GM23338 (cell line): ENCODE data around the gene ANXA2R. TPM values are rescaled to one million over a fixed set of nuclear protein-coding genes. Genes with fewer than 3 reads are reported as not detected.

Experiments
- ATAC-seq: fragments of 200-7000 bp; cut with Tn5 transposase; 3 replicates; pipeline ENCODE4 v1.9.1; 2020
- DNase-seq: peaks from one replicate; pipeline ENCODE4 v3.0.0-alpha.2; 2015; ENCODE audit warnings: low spot score
- H2AFZ ChIP-seq: fragments of 200-600 bp; sonication (generic); 2 replicates; pipeline ENCODE4 v1.8.0; 2016; ENCODE audit warnings: antibody characterized with exemption, mild to moderate bottlenecking, moderate library complexity
- H3F3A ChIP-seq: fragments of 200-600 bp; sonication (generic); replicated peaks from 2 replicates; pipeline ENCODE4 v1.8.0; 2017; ENCODE audit warnings: antibody characterized with exemption, mixed run types, low read depth
- H3K27ac ChIP-seq: fragments of 200-600 bp; sonication (generic); 2 replicates; pipeline ENCODE4 v1.6.1; 2016; ENCODE audit warnings: low read depth
- H3K27me3 ChIP-seq: fragments of 200-600 bp; sonication (generic); 2 replicates; pipeline ENCODE4 v1.8.0; 2016; ENCODE audit warnings: mild to moderate bottlenecking, mixed run types, moderate library complexity; ENCODE audit not compliant: insufficient read depth
- H3K36me3 ChIP-seq: fragments of 200-600 bp; sonication (generic); 2 replicates; pipeline ENCODE4 v1.8.0; 2016; ENCODE audit warnings: mild to moderate bottlenecking; ENCODE audit not compliant: insufficient read depth
- H3K4me1 ChIP-seq: fragments of 200-600 bp; sonication (generic); 2 replicates; pipeline ENCODE4 v1.8.0; 2016; ENCODE audit warnings: mild to moderate bottlenecking, moderate library complexity; ENCODE audit not compliant: insufficient read depth
- H3K4me2 ChIP-seq: fragments of 200-600 bp; sonication (generic); 2 replicates; pipeline ENCODE4 v1.7.1; 2017; ENCODE audit warnings: mixed run types
- H3K4me3 ChIP-seq: fragments of 200-600 bp; sonication (generic); 2 replicates; pipeline ENCODE4 v1.6.1; 2016; ENCODE audit warnings: mixed run types
- H3K79me2 ChIP-seq: fragments of 200-600 bp; sonication (generic); replicated peaks from 2 replicates; pipeline ENCODE4 v1.8.0; 2017; ENCODE audit warnings: mild to moderate bottlenecking; ENCODE audit not compliant: insufficient read depth
- H3K9me2 ChIP-seq: fragments of 200-600 bp; sonication (generic); 2 replicates; pipeline ENCODE4 v1.8.0; 2017; ENCODE audit not compliant: insufficient read depth
- H4K20me1 ChIP-seq: fragments of 200-600 bp; sonication (generic); replicated peaks from 2 replicates; pipeline ENCODE4 v1.8.0; 2017; ENCODE audit warnings: mild to moderate bottlenecking; ENCODE audit not compliant: insufficient read depth
- H3K27ac Mint-ChIP-seq: 2 replicates; pipeline ENCODE4 v1.8.0; 2020; ENCODE audit warnings: inconsistent platforms, mild to moderate bottlenecking, moderate library complexity, mixed read lengths
- H3K27me3 Mint-ChIP-seq: 3 replicates; pipeline ENCODE4 v1.8.0; 2022; ENCODE audit warnings: low read depth, mild to moderate bottlenecking, moderate library complexity, mixed read lengths, inconsistent platforms; ENCODE audit not compliant: insufficient read depth, poor library complexity
- H3K36me3 Mint-ChIP-seq: 3 replicates; pipeline ENCODE4 v1.8.0; 2021; ENCODE audit warnings: low read depth, mild to moderate bottlenecking, inconsistent platforms, moderate library complexity, mixed read lengths
- H3K4me1 Mint-ChIP-seq: 3 replicates; pipeline ENCODE4 v1.8.0; 2020; ENCODE audit warnings: mild to moderate bottlenecking, inconsistent platforms, mixed read lengths
- H3K4me3 Mint-ChIP-seq: 3 replicates; pipeline ENCODE4 v1.8.0; 2021; ENCODE audit warnings: moderate library complexity, mild to moderate bottlenecking, inconsistent platforms, mixed read lengths
- H3K9me3 Mint-ChIP-seq: 3 replicates; pipeline ENCODE4 v1.8.0; 2020; ENCODE audit warnings: moderate library complexity, mild to moderate bottlenecking, inconsistent platforms, mixed read lengths
- EZH2 ChIP-seq: fragments of 200-600 bp; sonication (generic); IDR thresholded peaks from one replicate; pipeline ENCODE4 v1.8.0; 2017; ENCODE audit warnings: antibody characterized with exemption, mild to moderate bottlenecking, low read depth; ENCODE audit not compliant: unreplicated experiment
- EZH2phosphoT487 ChIP-seq: fragments of 200-600 bp; sonication (generic); IDR thresholded peaks from one replicate; pipeline ENCODE4 v1.8.1; 2018; ENCODE audit warnings: antibody characterized with exemption; ENCODE audit not compliant: unreplicated experiment
- POLR2AphosphoS5 ChIP-seq: IDR thresholded peaks from 2 replicates; pipeline ENCODE4 v1.6.1; 2016; ENCODE audit warnings: antibody characterized with exemption, low read depth
- polyA plus RNA-seq: library from polyadenylated mRNA; unstranded; fragments of >200 nt; fragmentation: Nextera tagmentation; extraction: Ambion mirVana; gene quantifications from 2 replicates; pipeline ENCODE4 v1.2.1, GENCODE V29; 2016
- total RNA-seq: library from RNA; depleted of rRNA; stranded (reverse); fragments of >200 nt; shearing (Covaris generic); gene quantifications from 2 replicates; pipeline ENCODE4 v1.2.3, GENCODE V29; 2014
- TF ChIP-seq, protein P1 (sequence below): IDR thresholded peaks from one replicate; pipeline ENCODE4 v1.6.1; 2018; ENCODE audit warnings: antibody characterized with exemption; ENCODE audit not compliant: unreplicated experiment
- TF ChIP-seq, protein P2 (sequence below): IDR thresholded peaks from 2 replicates; pipeline ENCODE4 v1.6.1; 2016; ENCODE audit warnings: antibody characterized with exemption
- TF ChIP-seq, protein P3 (sequence below): fragments of 250-450 bp; sonication (Bioruptor Pico); IDR thresholded peaks from 2 replicates; pipeline ENCODE4 v1.5.0; 2020; ENCODE audit warnings: mild to moderate bottlenecking, moderate library complexity

ANXA2R gene
- total and polyA plus RNA-seq, 2 experiments from 2014 or later = 0.21 TPM; not detected in 1

DNA sequence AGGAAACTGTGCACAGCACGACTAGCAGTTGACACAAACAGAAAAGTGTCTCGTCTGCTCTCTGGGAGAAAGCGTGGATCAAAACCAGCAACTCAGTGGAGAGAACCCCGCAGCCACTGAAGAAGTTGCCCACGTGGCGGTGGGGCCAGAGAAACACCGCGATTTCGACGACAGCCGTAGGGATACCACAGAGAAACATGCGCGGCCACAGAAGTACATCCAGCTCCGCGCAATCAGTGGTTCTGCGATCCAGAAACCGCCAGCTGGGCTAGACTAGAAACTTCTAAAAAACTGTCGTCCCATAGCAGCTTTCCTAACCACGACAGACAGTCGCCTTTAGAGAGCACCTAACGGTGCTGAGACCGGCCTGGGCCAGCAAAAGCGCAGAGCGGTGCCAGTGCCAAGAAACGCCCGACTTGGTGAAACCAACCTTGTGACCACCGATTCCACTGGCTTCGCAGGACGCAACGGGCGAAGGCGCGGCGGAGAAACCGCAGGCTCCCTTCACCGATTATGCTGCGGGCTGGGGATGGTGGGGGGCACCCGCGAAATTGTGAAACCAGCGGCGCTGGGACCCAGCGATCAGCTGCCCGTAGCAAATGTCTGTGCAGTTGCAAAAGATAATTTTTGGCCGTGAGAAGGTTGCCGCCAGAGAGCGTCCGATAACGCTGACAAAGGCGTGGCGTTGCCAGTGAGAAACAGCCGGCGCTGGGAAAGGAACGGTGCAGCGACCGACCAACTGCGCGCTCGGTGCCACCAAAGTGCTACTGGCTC is 2.7 kb upstream of the ANXA2R start:
- peaks cover 50% of the 10 kb centered on the region for H3F3A ChIP-seq
- peak overlapping the region; percentile 57 for H2AFZ ChIP-seq
- peaks cover 85% of the 10 kb centered on the region for H3K27me3 Mint-ChIP-seq
- peaks cover 5% of the 10 kb centered on the region; the same call in 2 of the 3 replicates for H3K9me3 Mint-ChIP-seq
- DNase-seq (peak; percentile 55), ATAC-seq (peak; percentile 5)
- no peak overlapping the region for H3K27ac ChIP-seq
- no peak for TF ChIP-seq POLR2AphosphoS5
- TF ChIP-seq, protein P1, sequence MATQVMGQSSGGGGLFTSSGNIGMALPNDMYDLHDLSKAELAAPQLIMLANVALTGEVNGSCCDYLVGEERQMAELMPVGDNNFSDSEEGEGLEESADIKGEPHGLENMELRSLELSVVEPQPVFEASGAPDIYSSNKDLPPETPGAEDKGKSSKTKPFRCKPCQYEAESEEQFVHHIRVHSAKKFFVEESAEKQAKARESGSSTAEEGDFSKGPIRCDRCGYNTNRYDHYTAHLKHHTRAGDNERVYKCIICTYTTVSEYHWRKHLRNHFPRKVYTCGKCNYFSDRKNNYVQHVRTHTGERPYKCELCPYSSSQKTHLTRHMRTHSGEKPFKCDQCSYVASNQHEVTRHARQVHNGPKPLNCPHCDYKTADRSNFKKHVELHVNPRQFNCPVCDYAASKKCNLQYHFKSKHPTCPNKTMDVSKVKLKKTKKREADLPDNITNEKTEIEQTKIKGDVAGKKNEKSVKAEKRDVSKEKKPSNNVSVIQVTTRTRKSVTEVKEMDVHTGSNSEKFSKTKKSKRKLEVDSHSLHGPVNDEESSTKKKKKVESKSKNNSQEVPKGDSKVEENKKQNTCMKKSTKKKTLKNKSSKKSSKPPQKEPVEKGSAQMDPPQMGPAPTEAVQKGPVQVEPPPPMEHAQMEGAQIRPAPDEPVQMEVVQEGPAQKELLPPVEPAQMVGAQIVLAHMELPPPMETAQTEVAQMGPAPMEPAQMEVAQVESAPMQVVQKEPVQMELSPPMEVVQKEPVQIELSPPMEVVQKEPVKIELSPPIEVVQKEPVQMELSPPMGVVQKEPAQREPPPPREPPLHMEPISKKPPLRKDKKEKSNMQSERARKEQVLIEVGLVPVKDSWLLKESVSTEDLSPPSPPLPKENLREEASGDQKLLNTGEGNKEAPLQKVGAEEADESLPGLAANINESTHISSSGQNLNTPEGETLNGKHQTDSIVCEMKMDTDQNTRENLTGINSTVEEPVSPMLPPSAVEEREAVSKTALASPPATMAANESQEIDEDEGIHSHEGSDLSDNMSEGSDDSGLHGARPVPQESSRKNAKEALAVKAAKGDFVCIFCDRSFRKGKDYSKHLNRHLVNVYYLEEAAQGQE = no peak
- peak; percentile 92 for TF ChIP-seq EZH2
- peak; percentile 86 for TF ChIP-seq EZH2phosphoT487
- H4K20me1 ChIP-seq = peaks cover 30% of the 10 kb centered on the region
- peak overlapping the region; percentile 85 for H3K4me2 ChIP-seq
- no peak overlapping the region for H3K27ac Mint-ChIP-seq
- peak overlapping the region; percentile 64 for H3K4me3 Mint-ChIP-seq
- H3K4me3 ChIP-seq = peak overlapping the region; percentile 62
- peaks cover 96% of the 10 kb centered on the region for H3K27me3 ChIP-seq
- peaks cover 45% of the 10 kb centered on the region for H3K4me1 ChIP-seq
- H3K4me1 Mint-ChIP-seq = peaks cover 46% of the 10 kb centered on the region
- H3K36me3 Mint-ChIP-seq = no peaks in the 10 kb centered on the region
- H3K79me2 ChIP-seq = no peaks in the 10 kb centered on the region
- no peaks in the 10 kb centered on the region for H3K9me2 ChIP-seq
- no peaks in the 10 kb centered on the region; the same call in 1 of the 2 replicates for H3K36me3 ChIP-seq

DNA sequence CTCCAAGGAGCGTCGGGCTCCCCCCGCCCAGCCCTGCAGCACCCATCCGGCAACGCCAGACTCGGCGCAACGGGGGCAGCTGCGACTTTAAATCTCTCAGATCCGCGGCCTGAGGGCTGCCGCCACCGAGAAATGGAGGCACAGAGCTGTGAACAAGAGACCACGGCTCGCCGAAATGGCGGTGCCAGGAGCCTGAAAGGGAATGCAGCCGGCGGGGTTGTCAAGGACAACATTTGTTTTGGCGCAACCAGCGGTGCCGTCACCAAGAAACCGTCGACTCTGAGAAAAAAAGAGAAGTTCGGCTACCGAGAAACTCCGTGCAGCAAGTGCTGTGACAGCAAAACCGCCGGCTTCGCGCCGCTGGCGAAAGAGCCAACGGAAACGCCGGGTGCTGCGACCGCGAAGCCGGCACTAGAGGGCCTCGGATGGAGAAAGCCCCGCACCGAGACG is 2.1 kb upstream of the ANXA2R start:
- H3K9me2 ChIP-seq = no peaks in the 10 kb centered on the region
- H3K4me3 ChIP-seq = peak overlapping the region; percentile 62
- peaks cover 5% of the 10 kb centered on the region; the same call in 2 of the 3 replicates for H3K9me3 Mint-ChIP-seq
- H3K4me2 ChIP-seq = peak overlapping the region; percentile 85
- peaks cover 50% of the 10 kb centered on the region for H3F3A ChIP-seq
- H3K36me3 Mint-ChIP-seq = no peaks in the 10 kb centered on the region
- ATAC-seq (peak; percentile 13), DNase-seq (peak; percentile 78)
- peaks cover 91% of the 10 kb centered on the region for H3K27me3 Mint-ChIP-seq
- peaks cover 96% of the 10 kb centered on the region for H3K27me3 ChIP-seq
- no peaks in the 10 kb centered on the region for H3K79me2 ChIP-seq
- peaks cover 53% of the 10 kb centered on the region for H3K4me1 Mint-ChIP-seq
- no peak overlapping the region for H3K27ac ChIP-seq
- H4K20me1 ChIP-seq = peaks cover 35% of the 10 kb centered on the region
- peak overlapping the region; percentile 64 for H3K4me3 Mint-ChIP-seq
- H2AFZ ChIP-seq = peak overlapping the region; percentile 57
- H3K4me1 ChIP-seq = peaks cover 45% of the 10 kb centered on the region
- no peaks in the 10 kb centered on the region; the same call in 1 of the 2 replicates for H3K36me3 ChIP-seq
- H3K27ac Mint-ChIP-seq = no peak overlapping the region
- TF ChIP-seq, protein P2, sequence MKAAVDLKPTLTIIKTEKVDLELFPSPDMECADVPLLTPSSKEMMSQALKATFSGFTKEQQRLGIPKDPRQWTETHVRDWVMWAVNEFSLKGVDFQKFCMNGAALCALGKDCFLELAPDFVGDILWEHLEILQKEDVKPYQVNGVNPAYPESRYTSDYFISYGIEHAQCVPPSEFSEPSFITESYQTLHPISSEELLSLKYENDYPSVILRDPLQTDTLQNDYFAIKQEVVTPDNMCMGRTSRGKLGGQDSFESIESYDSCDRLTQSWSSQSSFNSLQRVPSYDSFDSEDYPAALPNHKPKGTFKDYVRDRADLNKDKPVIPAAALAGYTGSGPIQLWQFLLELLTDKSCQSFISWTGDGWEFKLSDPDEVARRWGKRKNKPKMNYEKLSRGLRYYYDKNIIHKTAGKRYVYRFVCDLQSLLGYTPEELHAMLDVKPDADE = no peak
- TF ChIP-seq, protein P3, sequence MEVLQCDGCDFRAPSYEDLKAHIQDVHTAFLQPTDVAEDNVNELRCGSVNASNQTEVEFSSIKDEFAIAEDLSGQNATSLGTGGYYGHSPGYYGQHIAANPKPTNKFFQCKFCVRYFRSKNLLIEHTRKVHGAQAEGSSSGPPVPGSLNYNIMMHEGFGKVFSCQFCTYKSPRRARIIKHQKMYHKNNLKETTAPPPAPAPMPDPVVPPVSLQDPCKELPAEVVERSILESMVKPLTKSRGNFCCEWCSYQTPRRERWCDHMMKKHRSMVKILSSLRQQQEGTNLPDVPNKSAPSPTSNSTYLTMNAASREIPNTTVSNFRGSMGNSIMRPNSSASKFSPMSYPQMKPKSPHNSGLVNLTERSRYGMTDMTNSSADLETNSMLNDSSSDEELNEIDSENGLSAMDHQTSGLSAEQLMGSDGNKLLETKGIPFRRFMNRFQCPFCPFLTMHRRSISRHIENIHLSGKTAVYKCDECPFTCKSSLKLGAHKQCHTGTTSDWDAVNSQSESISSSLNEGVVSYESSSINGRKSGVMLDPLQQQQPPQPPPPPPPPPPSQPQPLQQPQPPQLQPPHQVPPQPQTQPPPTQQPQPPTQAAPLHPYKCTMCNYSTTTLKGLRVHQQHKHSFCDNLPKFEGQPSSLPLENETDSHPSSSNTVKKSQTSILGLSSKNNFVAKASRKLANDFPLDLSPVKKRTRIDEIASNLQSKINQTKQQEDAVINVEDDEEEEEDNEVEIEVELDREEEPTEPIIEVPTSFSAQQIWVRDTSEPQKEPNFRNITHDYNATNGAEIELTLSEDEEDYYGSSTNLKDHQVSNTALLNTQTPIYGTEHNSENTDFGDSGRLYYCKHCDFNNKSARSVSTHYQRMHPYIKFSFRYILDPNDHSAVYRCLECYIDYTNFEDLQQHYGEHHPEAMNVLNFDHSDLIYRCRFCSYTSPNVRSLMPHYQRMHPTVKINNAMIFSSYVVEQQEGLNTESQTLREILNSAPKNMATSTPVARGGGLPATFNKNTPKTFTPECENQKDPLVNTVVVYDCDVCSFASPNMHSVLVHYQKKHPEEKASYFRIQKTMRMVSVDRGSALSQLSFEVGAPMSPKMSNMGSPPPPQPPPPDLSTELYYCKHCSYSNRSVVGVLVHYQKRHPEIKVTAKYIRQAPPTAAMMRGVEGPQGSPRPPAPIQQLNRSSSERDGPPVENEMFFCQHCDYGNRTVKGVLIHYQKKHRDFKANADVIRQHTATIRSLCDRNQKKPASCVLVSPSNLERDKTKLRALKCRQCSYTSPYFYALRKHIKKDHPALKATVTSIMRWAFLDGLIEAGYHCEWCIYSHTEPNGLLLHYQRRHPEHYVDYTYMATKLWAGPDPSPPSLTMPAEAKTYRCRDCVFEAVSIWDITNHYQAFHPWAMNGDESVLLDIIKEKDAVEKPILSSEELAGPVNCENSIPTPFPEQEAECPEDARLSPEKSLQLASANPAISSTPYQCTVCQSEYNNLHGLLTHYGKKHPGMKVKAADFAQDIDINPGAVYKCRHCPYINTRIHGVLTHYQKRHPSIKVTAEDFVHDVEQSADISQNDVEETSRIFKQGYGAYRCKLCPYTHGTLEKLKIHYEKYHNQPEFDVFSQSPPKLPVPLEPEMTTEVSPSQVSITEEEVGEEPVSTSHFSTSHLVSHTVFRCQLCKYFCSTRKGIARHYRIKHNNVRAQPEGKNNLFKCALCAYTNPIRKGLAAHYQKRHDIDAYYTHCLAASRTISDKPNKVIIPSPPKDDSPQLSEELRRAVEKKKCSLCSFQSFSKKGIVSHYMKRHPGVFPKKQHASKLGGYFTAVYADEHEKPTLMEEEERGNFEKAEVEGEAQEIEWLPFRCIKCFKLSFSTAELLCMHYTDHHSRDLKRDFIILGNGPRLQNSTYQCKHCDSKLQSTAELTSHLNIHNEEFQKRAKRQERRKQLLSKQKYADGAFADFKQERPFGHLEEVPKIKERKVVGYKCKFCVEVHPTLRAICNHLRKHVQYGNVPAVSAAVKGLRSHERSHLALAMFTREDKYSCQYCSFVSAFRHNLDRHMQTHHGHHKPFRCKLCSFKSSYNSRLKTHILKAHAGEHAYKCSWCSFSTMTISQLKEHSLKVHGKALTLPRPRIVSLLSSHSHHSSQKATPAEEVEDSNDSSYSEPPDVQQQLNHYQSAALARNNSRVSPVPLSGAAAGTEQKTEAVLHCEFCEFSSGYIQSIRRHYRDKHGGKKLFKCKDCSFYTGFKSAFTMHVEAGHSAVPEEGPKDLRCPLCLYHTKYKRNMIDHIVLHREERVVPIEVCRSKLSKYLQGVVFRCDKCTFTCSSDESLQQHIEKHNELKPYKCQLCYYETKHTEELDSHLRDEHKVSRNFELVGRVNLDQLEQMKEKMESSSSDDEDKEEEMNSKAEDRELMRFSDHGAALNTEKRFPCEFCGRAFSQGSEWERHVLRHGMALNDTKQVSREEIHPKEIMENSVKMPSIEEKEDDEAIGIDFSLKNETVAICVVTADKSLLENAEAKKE = no peak
